Measurements from ENCODE around the gene SMC4.

The SMC4 gene

DNA sequence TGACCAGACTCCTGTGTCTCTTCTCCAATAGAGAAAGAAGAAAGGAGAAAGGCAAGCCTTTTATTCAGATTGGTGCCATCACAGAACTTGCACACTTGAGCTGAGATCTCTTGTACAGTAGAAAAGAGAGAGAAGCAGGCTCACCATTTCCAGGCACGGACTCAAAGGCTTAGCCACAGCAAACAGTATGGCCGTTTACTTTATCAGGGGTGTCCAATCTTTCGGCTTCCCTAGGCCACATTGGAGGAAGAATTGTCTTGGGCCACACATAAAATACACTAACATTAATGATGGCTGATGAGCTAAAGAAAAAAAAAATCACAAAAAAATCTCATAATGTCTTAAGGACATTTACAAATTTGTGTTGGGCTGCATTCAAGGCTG is 5.4 kb upstream of the SMC4 start:
- DNase-seq (ENCODE audit: low read depth in 1 of 2, low spot score in 1 of 2) = no peak

DNA sequence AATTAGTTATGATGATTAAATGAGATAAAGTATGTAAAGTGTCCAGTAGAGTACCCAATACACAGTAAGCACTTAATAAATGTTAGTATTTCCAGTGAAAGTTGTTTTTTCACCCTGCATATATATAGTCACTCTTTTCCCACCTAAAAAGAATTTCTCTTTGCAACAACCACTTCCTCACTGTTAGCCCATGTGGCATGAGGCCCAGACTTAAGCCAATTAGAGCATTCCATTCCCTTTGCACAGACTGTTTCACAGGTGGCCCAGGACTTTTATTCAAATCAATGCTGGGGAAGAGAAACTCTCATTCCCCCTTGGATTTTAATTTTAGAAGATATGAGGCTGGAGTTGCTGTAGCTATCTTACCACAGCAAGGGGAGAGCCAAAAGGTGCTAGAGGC is 4.2 kb upstream of the SMC4 start:
- no peak for DNase-seq (ENCODE audit: low read depth in 1 of 2, low spot score in 1 of 2)

DNA sequence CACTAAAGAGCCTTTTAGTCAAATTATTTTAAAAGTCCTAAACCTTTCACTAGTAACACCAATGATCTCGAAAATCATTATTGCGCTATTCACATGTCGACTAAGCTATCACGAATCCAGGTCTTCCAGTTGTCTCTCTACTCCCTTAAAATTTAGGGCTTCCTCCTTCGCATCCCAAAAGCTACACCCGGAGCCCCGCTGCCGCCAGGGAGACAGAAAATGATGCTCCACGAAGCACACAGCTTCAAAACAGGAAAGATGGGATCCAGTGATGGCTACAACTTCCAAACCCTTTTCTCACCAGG is 678 bp upstream of the SMC4 start:
- DNase-seq (ENCODE audit: low read depth in 1 of 2, low spot score in 1 of 2) = no peak

DNA sequence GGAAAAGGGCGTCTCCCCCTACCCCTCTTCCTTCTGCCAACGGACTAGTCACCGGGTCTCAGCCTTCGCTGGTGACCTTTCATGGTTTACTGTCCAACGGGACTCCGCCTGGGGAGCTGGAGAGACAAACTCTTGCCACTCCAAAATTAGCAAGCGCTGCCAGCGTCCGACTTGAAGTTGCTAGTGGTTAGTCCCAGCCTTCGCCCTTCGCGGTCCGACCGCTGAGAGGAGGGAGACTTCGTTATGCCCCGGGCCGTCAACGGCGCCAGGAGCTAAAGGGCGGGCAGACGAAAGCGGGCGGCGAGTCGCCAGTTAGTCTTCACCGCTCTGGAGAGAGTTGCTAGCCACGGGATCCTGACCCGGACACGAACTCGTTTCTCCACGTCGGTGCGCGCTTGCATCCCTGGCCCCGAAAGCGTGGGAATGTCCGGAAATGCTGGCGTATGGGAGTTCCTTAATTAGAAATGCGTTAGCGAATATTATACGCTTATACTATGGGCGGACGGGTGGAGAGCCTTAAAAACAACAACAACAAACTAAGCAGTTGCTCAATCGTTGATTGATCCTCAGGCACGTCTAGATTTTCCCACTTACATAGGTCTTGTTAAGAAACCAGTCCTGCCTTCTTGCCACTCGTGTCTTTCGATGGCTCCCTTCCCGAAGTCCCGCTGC is 716 bp downstream of the SMC4 start:
- peak in 1 of 2 donors; percentile 4 for DNase-seq (ENCODE audit: low read depth in 1 of 2, low spot score in 1 of 2)

DNA sequence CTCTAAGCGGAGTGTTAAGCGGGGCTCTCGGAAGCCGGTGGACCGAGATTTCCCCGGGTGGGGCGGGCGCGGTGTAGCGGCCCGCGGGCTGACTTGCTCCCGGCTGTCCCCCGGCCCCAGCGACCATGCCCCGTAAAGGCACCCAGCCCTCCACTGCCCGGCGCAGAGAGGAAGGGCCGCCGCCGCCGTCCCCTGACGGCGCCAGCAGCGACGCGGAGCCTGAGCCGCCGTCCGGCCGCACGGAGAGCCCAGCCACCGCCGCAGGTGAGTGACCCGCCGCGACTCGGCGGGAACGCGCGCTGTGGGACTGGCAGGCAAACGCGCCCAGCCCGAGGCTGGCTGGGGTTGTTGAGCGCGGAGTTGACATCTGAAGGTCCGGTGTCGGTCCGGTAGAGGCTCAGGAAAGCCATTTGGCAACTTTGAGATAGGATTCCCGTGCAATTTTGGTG is 1.3 kb downstream of the SMC4 start:
- DNase-seq (ENCODE audit: low read depth in 1 of 2, low spot score in 1 of 2) = no peak

DNA sequence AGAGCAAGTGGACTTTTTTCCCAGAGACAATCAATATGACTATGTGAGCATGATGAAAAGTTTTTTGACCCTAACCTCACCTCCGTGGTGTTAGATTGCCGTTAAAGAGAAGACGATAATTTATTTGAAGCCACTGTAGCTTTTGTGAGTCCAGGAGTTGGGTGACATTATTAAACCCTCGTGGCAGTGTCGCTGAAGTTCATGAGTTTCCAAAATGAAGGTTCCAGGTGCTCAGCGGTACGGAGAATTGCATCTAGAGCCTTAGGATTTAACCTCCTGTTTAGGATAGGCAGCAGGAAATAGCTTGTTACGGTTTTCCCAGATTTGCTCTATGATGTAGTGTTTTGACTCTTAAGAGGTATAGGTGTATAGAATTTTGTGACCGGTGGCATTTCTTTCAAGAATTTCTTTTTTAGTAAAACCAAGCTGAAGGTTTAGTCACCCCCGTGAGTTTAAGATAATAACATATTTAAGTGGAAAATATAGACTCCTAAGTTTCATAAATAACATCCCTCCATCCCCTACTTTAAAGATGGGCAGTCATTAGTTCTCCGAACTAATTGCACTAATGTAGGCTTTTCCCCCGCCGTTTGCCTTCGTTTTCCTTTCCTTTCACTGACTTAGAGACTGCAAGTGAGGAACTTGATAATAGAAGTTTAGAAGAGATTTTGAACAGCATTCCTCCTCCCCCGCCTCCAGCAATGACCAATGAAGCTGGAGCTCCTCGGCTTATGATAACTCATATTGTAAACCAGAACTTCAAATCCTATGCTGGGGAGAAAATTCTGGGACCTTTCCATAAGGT is 2.0 kb downstream of the SMC4 start:
- DNase-seq (ENCODE audit: low read depth in 1 of 2, low spot score in 1 of 2) = no peak

DNA sequence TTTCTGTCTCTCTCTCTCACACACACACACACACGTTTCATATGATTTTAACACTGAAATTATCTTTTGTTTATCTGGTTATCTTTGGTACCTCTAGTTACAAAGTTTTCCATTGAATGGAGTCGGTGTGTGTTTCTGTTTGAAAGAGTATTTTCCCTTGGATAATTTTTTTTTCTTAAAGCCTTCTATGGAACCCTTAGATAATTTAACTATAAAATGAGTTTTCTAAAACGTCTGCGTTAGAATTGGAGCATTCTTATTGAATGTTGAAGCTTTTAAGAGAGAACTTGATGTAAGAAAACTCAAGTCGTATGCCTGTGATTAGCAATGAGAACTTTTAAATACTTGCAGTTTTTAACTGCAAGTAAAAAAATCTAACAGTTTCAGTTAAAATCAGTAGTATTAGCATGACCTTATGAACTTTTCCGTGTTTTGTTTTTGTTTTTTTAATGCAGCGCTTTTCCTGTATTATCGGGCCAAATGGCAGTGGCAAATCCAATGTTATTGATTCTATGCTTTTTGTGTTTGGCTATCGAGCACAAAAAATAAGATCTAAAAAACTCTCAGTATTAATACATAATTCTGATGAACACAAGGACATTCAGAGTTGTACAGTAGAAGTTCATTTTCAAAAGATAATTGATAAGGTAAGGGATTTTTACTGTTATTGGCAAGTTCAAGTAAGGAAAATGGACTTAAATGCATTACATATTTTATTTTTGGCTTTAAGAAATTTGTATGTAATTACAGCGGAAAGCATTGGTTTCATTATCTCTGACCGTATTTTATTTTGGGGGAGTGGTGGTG is 3.0 kb downstream of the SMC4 start:
- DNase-seq (ENCODE audit: low read depth in 1 of 2, low spot score in 1 of 2) = no peak

DNA sequence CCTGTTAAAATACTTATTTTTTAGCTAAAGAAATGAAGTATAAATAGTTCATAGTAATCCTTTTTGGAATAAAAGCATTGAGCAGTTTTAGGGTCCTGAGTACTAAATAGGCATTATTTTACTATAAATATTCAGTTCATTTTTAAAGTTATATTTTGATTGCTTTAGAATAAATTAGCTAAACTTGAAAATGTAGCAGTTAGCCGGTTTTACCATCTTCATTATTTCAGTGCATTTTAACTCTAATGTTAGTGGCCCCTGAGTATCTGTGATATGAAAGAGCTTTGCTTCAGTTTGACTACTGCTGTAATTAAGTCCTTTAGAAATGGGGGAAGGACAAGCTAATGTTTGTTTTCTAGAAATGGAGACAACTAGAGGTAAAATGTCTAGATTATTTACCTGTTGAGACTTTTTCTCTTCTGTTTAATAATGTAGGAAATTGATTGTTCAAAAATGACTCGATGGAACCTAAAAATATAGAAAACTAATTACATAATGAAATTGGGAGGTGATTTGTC is 3.6 kb downstream of the SMC4 start:
- DNase-seq (ENCODE audit: low read depth in 1 of 2, low spot score in 1 of 2) = no peak

DNA sequence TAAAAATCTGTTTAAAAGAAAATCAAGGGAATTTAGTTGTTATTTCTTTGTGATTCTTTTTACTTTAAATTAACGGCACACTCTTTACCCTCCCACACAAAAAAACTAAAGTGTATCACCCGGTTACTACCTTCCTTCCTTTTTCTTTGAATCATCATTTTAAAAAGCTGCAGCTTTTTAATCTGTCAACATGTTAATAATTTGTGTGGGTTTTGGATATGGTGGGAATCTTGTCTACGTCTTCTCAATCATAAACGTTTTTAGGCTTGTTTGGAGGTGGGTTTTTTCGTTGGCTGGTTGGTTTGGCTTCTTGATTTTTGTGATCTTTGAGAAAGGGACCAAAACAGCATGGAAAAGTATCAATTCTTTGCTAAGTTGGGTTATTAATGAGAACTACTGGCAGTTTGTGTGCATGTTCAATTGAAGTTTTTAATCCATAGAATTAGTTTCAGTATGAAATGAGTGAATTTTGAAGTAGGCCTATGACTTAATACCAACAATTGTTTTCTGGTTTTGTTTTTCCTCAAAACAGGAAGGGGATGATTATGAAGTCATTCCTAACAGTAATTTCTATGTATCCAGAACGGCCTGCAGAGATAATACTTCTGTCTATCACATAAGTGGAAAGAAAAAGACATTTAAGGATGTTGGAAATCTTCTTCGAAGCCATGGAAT is 4.5 kb downstream of the SMC4 start:
- no peak for DNase-seq (ENCODE audit: low read depth in 1 of 2, low spot score in 1 of 2)

DNA sequence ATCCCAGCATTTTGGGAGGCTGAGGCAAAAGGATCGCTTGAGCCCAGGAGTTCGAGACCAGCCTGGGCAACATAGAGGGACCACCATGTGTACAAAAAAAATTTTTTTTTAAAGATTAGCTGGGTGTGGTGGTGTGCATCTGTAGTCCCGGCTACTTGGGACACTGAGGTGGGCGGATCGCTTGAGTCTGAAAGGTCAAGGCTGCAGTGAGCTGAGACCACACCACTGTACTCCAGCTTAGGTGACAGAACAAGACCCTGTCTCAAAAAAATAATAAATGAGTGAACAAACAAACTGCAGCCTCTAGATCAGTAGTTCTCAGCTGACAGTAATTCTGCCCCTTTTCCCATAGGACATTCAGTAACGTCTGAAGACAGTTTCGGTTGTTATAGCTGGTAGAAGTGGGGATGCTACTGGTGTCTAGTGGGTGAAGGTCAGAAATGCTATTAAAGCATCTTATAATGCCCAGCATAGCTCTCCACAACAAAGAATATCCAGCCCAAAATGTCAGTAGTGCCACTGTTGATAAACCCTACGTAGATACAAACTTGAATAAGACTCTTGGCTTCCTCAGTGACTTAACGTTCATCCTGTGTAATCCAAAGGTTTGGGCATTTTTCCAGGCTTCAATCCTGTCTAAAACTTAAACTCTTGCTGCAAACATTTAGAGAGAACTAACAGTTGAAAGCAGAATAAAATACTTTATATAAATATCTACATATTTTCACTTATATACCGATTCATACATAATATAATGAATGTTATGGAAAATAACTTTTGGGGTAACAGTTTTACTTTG is 10.6 kb downstream of the SMC4 start:
- DNase-seq (ENCODE audit: low read depth in 1 of 2, low spot score in 1 of 2) = no peak

DNA sequence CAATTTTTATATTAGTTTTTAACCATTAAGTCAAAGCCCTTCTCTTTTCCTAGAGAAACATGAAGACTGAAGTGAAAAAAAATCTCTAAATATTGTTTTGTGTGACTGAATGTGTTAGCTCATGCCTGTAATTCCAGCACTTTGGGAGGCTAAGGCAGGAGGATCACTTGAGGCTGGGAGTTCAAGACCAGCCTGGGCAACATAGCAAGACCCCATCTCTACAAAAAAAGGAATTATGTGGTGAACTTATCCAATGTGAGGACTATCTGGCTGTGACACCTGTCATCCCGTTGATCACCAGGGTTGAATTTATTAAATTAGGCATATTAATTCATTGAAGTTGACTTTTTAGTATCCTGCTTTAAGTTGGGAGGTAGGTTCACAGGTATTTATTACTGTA is 13.0 kb downstream of the SMC4 start:
- no peak for DNase-seq (ENCODE audit: low read depth in 1 of 2, low spot score in 1 of 2)

DNA sequence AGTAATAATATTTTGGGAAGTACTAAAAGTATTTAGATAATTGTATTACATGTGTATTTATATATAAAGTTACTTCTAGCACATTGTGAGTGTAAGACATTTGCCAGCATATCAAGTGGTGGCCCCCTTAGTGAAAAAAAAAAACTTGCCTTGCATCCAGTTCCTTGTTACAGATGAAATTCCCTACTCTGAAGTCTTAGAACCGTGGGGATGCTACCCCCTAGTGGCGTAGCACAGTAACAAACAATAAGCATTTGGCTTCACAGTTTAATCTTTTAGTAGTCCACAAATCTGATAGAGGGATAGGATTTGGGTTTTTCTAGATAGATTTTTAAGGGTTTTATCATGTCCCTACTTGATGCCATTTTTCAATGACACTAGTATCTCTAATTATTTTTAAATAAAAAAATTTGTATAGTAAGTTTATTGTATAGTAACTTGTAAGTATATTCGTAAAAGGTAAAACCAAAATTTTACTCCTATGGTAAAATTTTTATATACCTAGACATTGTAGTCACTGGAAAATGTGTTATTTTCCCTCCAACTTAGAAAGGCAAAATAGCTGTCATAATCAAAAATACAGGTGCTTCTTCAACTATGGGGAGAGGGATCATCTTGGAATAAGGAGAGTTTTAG is 14.3 kb downstream of the SMC4 start:
- peak; percentile 12 to 48 for DNase-seq (ENCODE audit: low read depth in 1 of 2, low spot score in 1 of 2)

DNA sequence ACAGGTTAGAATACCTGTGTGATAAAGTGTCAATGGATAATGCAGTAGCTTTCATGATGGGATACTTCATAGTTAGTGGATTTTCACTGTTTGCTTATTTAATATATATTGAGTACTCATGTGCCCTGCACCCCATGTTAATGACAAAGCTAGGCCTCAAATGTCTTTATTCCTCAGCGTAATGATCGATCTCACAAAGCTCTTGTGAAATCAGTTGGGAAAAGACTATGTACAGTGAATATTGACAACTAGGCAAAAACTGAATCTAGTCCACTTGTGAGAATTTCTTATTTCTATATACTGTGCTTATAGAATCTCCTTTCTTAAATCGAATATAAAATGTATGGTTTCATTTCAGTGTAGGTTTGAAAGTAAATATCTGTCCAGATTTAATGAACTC is 17.9 kb downstream of the SMC4 start:
- no peak for DNase-seq (ENCODE audit: low read depth in 1 of 2, low spot score in 1 of 2)

DNA sequence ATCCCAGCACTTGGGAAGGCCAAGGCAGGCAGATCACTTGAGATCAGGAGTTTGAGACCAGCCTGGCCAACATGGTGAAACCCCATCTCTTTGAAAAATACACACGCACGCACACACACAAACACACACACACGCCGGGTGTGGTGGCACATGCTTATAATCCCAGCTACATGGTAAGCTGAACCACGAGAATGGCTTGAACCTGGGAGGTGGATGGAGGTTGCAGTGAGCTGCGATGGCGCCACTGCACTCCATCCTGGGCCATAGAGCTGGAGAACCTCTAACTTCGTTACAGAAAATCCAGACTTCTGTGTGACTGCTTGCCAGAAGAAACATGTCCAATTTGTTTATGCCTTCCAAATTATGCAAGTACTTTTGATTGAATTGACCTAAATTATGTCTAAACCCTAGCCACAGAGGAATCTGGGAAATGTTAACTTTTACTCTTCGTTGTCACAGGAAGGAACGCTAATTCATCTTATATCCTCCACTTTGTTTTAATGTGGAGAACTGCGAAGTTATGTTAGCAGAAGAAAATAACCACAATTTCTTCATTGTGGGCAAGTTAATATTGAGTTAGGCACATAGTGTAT is 28.5 kb downstream of the SMC4 start:
- no peak for DNase-seq (ENCODE audit: low read depth in 1 of 2, low spot score in 1 of 2)

DNA sequence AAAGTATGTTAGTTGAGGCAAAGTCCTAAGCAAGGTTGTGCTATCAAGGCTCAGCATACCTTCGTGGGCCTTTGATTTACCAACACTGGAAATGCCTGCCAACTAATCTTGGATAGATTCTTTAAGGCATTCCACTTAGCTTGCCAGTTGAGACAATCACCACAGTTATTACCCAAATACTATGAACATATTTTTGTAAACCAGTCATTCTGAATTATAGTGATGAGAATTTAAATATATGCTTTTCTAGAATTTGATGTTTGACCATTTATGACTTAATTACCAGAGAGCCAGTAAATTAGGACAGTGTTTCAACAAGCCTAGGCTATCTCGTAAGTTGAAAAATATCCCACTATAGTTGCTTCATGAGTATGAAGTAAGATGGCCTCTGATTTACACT is 34.6 kb downstream of the SMC4 start:
- no peak for DNase-seq (ENCODE audit: low read depth in 1 of 2, low spot score in 1 of 2)

DNA sequence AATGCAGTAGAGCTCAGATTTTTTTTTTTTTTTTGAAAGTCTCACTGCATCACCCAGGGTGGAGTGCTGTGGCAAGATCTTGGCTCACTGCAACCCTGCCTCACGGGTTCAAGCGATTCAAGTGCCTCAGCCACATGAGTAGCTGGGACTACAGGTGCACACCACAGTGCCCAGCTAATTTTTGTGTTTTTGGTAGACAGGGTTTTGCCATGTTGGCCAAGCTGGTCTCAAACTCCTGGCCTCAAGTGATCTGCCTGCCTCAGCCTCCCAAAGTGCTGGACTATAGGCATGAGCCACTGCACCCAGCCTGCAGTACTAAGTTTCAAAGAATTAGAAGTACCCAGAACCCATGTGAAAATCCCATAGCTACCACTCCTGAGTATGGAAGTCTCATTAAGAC is 35.6 kb downstream of the SMC4 start:
- no peak for DNase-seq (ENCODE audit: low read depth in 1 of 2, low spot score in 1 of 2)

DNA sequence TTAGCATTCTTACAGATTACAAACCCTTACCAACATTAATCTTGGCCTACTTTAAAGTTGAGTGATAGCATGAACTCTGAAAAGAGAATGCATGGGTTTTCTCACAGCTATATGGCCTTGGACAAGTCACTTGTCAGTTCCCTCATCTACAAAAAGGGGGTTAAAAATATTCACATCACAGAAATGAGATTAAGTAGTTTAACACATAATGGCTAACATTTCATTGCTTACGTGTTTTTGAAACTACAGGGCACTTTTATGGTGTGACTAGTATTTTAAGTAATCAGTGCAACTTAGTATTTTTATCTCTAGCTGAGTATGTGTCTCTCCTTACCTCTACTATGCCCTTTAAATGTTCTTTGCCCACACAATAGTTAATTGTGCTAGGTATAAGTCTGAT is 36.3 kb downstream of the SMC4 start:
- no peak for DNase-seq (ENCODE audit: low read depth in 1 of 2, low spot score in 1 of 2)

DNA sequence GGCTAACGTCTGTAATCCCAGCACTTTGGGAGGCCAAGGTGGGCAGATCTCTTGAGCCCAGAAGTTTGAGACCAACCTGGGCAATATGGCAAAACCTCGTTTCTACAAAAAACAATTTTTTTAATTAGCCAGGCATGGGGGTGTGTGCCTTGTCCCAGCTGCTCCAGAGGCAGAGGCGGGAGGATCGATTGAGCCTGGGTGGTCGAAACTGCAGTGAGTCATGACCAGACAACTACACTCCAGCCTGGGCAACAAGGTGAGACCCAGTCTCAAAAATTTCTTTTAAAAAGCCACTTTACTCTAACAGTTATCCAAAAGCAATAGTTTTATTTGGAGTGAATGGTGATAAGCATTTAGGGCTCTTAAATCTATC is 37.6 kb downstream of the SMC4 start:
- DNase-seq (ENCODE audit: low read depth in 1 of 2, low spot score in 1 of 2) = no peak

DNA sequence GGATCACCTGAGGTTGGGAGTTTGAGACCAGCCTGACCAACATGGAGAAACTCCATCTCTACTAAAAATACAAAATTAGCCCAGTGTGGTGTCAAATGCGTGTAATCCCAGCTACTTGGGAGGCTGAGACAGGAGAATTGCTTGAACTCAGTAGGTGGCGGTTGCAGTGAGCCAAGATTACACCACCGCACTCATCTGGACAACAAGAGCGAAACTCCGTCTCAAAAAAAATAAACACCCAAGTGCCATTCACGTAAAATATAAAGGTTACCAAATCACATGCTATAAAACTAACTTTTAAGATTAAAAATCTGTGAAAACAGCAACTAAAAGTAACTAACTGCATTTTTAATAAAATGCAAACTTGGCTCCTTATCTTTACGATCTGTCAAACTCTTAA is 41.2 kb downstream of the SMC4 start:
- no peak for DNase-seq (ENCODE audit: low read depth in 1 of 2, low spot score in 1 of 2)

DNA sequence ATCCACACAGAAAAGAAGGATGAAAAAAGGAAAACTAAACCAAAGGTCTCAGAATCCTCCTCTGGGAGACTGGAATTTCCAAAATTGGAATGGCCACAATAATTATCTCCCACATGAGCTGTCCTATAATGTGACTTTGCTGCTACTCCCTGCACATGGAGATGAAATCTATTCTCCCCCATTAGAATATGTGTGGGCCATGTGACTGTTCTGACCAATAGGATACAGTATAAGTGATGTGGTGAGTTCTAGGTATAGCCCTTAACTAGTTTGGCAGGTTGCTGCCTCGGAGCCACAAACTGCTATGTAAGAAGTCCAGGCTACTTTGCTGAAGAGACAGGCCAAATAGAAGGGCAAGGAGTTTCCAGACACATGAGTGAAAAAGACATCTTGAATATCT is 45.0 kb downstream of the SMC4 start:
- no peak for DNase-seq (ENCODE audit: low read depth in 1 of 2, low spot score in 1 of 2)

Measured in activated T-helper 1 cell treated with anti-CD3 and anti-CD28 coated beads, Interleukin-2, amount 50 U/mL, for 16 hours (primary cell).